Calu3 (cell line): Measurements from ENCODE around the gene CPPED1. TPM values are rescaled to one million over a fixed set of nuclear protein-coding genes. Genes with fewer than 3 reads are reported as not detected.

ENCODE experiments used
- BruUV-seq: library from RNA; stranded (reverse); fragments of 400-500 nt; replicated peaks from 2 replicates; lab custom pipeline; 2021; lab: Mats Ljungman, UMichigan
- CTCF ChIA-PET: fragments of 300-600 bp; sonication (Branson Sonifier 250); formaldehyde crosslinking; loops from one replicate; lab custom pipeline; 2022; ENCODE audit warnings: antibody characterized with exemption; lab: Charles Lee
- DNase-seq: peaks from one replicate; pipeline ENCODE4 v3.0.0; 2022
- H3K27ac Mint-ChIP-seq: one replicate; pipeline ENCODE4 v1.8.0; 2022; ENCODE audit warnings: mixed read lengths; ENCODE audit not compliant: unreplicated experiment
- H3K27me3 Mint-ChIP-seq: one replicate; pipeline ENCODE4 v1.8.0; 2022; ENCODE audit warnings: mixed read lengths; ENCODE audit not compliant: unreplicated experiment
- H3K36me3 Mint-ChIP-seq: one replicate; pipeline ENCODE4 v1.8.0; 2022; ENCODE audit warnings: mild to moderate bottlenecking, moderate library complexity, mixed read lengths; ENCODE audit not compliant: insufficient read depth, unreplicated experiment
- H3K4me1 Mint-ChIP-seq: one replicate; pipeline ENCODE4 v1.8.0; 2022; ENCODE audit warnings: mild to moderate bottlenecking, low read depth, mixed read lengths; ENCODE audit not compliant: unreplicated experiment
- H3K4me3 Mint-ChIP-seq: one replicate; pipeline ENCODE4 v1.8.0; 2022; ENCODE audit warnings: mild to moderate bottlenecking, low read depth, moderate library complexity, mixed read lengths; ENCODE audit not compliant: unreplicated experiment
- H3K9me3 Mint-ChIP-seq: one replicate; pipeline ENCODE4 v1.8.0; 2022; ENCODE audit warnings: low read depth, mixed read lengths; ENCODE audit not compliant: unreplicated experiment
- CTCF ChIP-seq: fragments of 200-600 bp; IDR thresholded peaks from one replicate; pipeline ENCODE4 v1.8.0; 2022; ENCODE audit warnings: antibody characterized with exemption; ENCODE audit not compliant: unreplicated experiment
- intact Hi-C: fragments of 100-400 bp; cut with micrococcal nuclease; formaldehyde crosslinking; loops from one replicate; pipeline ENCODE4 v1.10.0; 2022; ENCODE audit not compliant: unreplicated experiment
- total RNA-seq: library from RNA; stranded (reverse); gene quantifications from 2 replicates; pipeline ENCODE4 v1.2.3, GENCODE V29; 2022

Gene CPPED1
- total RNA-seq, 1 experiment from 2014 or later: not detected

- Mint-ChIP-seq H3K4me3 (no peak overlapping the region), H3K9me3 (no peaks in the 10 kb centered on the region), H3K36me3 (peaks cover 7% of the 10 kb centered on the region), H3K4me1 (peaks cover 42% of the 10 kb centered on the region), H3K27me3 (no peaks in the 10 kb centered on the region), H3K27ac (peak overlapping the region; percentile 51)
- CTCF ChIA-PET: interaction anchor here (0.6 kb wide), 1 partner anchor 1152 kb away, joined by 3 read pairs; no protein-coding TSS in a partner anchor
- no TSS peak for BruUV-seq
- intact Hi-C loops: no loop called here
- no peak for DNase-seq
- no peak for TF ChIP-seq CTCF
These were observed 185.2 kb downstream of the CPPED1 start for GRCh38 chr16:12618515-12618914.

- peaks cover 53% of the 10 kb centered on the region for H3K4me1 Mint-ChIP-seq
- peaks cover 16% of the 10 kb centered on the region for H3K36me3 Mint-ChIP-seq
- intact Hi-C loops: no loop called here
- CTCF ChIA-PET: no interaction called here
- DNase-seq: no peak
- no TSS peak for BruUV-seq
- no peaks in the 10 kb centered on the region for H3K27me3 Mint-ChIP-seq
- TF ChIP-seq CTCF: no peak
- no peaks in the 10 kb centered on the region for H3K9me3 Mint-ChIP-seq
- no peak overlapping the region for H3K27ac Mint-ChIP-seq
- no peak overlapping the region for H3K4me3 Mint-ChIP-seq
These were observed 186.3 kb downstream of the CPPED1 start for GRCh38 chr16:12617401-12617819.

GRCh38 chr16:12614662-12615278 is 188.9 kb downstream of the CPPED1 start:
- H3K27ac Mint-ChIP-seq: peak overlapping the region; percentile 97
- no peaks in the 10 kb centered on the region for H3K9me3 Mint-ChIP-seq
- TF ChIP-seq CTCF: no peak
- CTCF ChIA-PET: no interaction called here
- peaks cover 71% of the 10 kb centered on the region for H3K4me1 Mint-ChIP-seq
- no TSS peak for BruUV-seq
- no peaks in the 10 kb centered on the region for H3K27me3 Mint-ChIP-seq
- no peak overlapping the region for H3K4me3 Mint-ChIP-seq
- intact Hi-C loops: no loop called here
- DNase-seq: no peak
- peaks cover 16% of the 10 kb centered on the region for H3K36me3 Mint-ChIP-seq

GRCh38 chr16:12613992-12614661 is 189.6 kb downstream of the CPPED1 start:
- no peaks in the 10 kb centered on the region for H3K27me3 Mint-ChIP-seq
- H3K27ac Mint-ChIP-seq: peak overlapping the region; percentile 97
- TF ChIP-seq CTCF: no peak
- CTCF ChIA-PET: no interaction called here
- H3K4me1 Mint-ChIP-seq: peaks cover 64% of the 10 kb centered on the region
- DNase-seq: no peak
- intact Hi-C loops: no loop called here
- H3K4me3 Mint-ChIP-seq: peak overlapping the region; percentile 36
- peaks cover 16% of the 10 kb centered on the region for H3K36me3 Mint-ChIP-seq
- no peaks in the 10 kb centered on the region for H3K9me3 Mint-ChIP-seq
- no TSS peak for BruUV-seq
